ENCODE data around the gene VIP. TPM values are rescaled to one million over a fixed set of nuclear protein-coding genes. Genes with fewer than 3 reads are reported as not detected.

VIP gene
- total RNA-seq, 6 experiments from 2014 or later: 0.13 to 0.31 (median 0.23) TPM; not detected in 2

DNA sequence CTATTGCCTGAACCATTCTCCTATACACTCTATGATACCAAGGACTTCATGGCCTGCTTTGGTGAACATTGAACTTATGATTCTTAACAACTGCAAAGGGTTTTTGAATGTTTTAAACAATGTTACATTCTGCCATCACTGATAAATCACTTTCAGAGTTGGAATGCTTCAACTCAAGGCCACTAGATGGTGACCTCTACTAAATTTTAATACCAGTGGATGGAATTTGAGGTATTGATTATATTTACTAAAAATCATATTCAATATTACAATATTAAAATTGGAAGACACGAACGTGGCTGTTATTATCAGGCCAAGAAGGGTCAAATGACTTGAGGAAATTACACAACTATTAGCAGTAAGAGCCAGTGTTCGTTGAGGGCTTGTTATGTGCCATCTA is 34.3 kb upstream of the VIP start:
- no peak overlapping the region for H3K27ac ChIP-seq
- intact Hi-C loops (cut with DNase I): no loop called here
- WGBS (ENCODE audit: insufficient coverage, low coverage, low lambda C conversion rate, missing lambda C conversion rate): 33% methylated on average over 3 of the region's 3 CpGs
- no peak overlapping the region for H3K4me3 ChIP-seq
- no peak for DNase-seq
- H3K36me3 ChIP-seq: no peaks in the 10 kb centered on the region
- no peaks in the 10 kb centered on the region for H3K9me3 ChIP-seq
- no peaks in the 10 kb centered on the region for H3K27me3 ChIP-seq
- TF ChIP-seq CTCF (IDR thresholded peaks at IDR 0.05): peak in 1 of 4 donors; percentile 9
- TF ChIP-seq POLR2A (IDR thresholded peaks at IDR 0.05): no peak
- no peak for ATAC-seq
- no peaks in the 10 kb centered on the region for H3K4me1 ChIP-seq

- intact Hi-C loops (cut with DNase I): no loop called here
- DNase-seq (no peak), ATAC-seq (no peak)
- no peak overlapping the region for H3K4me3 ChIP-seq
- H3K27me3 ChIP-seq: no peaks in the 10 kb centered on the region
- H3K9me3 ChIP-seq: no peaks in the 10 kb centered on the region
- H3K4me1 ChIP-seq: no peaks in the 10 kb centered on the region
- 44% methylated on average over 3 of the region's 3 CpGs for WGBS (ENCODE audit: insufficient coverage, low coverage, low lambda C conversion rate, missing lambda C conversion rate)
- TF ChIP-seq CTCF (IDR thresholded peaks at IDR 0.05) (no peak), POLR2A (IDR thresholded peaks at IDR 0.05) (no peak)
- no peaks in the 10 kb centered on the region for H3K36me3 ChIP-seq
- no peak overlapping the region for H3K27ac ChIP-seq
Observed at GRCh38 chr6:152720974-152721373, 29.6 kb upstream of the VIP start.

- 67% methylated on average over 4 of the region's 4 CpGs for WGBS (ENCODE audit: insufficient coverage, low coverage, low lambda C conversion rate, missing lambda C conversion rate)
- no peak overlapping the region for H3K4me3 ChIP-seq
- no peak for ATAC-seq
- H3K9me3 ChIP-seq: no peaks in the 10 kb centered on the region
- H3K27me3 ChIP-seq: no peaks in the 10 kb centered on the region
- TF ChIP-seq CTCF (IDR thresholded peaks at IDR 0.05): no peak
- TF ChIP-seq POLR2A (IDR thresholded peaks at IDR 0.05): no peak
- H3K36me3 ChIP-seq: no peaks in the 10 kb centered on the region
- H3K4me1 ChIP-seq: no peaks in the 10 kb centered on the region
- DNase-seq: no peak
- intact Hi-C loops (cut with DNase I): no loop called here
- no peak overlapping the region for H3K27ac ChIP-seq
Observed at GRCh38 chr6:152721956-152722355, 28.6 kb upstream of the VIP start.

DNA sequence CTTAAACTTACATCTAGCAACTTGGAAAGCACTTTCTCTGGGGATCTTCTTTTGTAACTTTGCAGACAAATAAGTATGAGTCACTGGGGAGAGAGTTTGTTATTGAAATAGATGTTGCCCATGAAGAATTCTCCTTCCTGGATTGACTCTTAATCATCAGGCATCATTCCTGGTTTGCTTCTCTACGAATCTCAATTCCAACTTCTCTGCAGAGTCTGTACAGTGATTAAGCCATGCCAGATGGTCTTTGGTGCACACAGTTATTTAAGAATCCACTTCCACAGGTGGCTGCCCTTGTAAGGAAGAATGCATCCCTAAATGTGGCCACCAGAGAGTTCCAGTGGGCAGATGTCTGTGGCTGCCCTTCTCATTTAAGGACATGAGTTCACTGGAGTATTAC is 27.2 kb upstream of the VIP start:
- Histone ChIP-seq H3K4me3 (no peak overlapping the region), H3K9me3 (no peaks in the 10 kb centered on the region), H3K27me3 (no peaks in the 10 kb centered on the region), H3K36me3 (no peaks in the 10 kb centered on the region), H3K4me1 (no peaks in the 10 kb centered on the region), H3K27ac (no peak overlapping the region)
- intact Hi-C loops (cut with DNase I): no loop called here
- ATAC-seq (no peak), DNase-seq (no peak)
- TF ChIP-seq POLR2A (IDR thresholded peaks at IDR 0.05) (no peak), CTCF (IDR thresholded peaks at IDR 0.05) (no peak)
- WGBS (ENCODE audit: insufficient coverage, low coverage, low lambda C conversion rate, missing lambda C conversion rate): 50% methylated on average over 1 of the region's 1 CpG

- Histone ChIP-seq H3K27me3 (no peaks in the 10 kb centered on the region), H3K4me1 (no peaks in the 10 kb centered on the region), H3K27ac (no peak overlapping the region), H3K36me3 (no peaks in the 10 kb centered on the region), H3K9me3 (no peaks in the 10 kb centered on the region), H3K4me3 (no peak overlapping the region)
- WGBS (ENCODE audit: insufficient coverage, low coverage, low lambda C conversion rate, missing lambda C conversion rate): 40% methylated on average over 4 of the region's 4 CpGs
- DNase-seq (no peak), ATAC-seq (no peak)
- TF ChIP-seq POLR2A (IDR thresholded peaks at IDR 0.05) (no peak), CTCF (IDR thresholded peaks at IDR 0.05) (no peak)
- intact Hi-C loops (cut with DNase I): no loop called here
Observed at GRCh38 chr6:152726313-152726712, 24.3 kb upstream of the VIP start.
